TTC549 (cell line): ENCODE results near the gene SSBP3.

Source experiments
- FAIRE-seq: peaks from 2 replicates; lab custom pipeline; 2012; peaks lifted over from hg19 to GRCh38; lab: Jason Lieb, UNC

SSBP3 gene

DNA sequence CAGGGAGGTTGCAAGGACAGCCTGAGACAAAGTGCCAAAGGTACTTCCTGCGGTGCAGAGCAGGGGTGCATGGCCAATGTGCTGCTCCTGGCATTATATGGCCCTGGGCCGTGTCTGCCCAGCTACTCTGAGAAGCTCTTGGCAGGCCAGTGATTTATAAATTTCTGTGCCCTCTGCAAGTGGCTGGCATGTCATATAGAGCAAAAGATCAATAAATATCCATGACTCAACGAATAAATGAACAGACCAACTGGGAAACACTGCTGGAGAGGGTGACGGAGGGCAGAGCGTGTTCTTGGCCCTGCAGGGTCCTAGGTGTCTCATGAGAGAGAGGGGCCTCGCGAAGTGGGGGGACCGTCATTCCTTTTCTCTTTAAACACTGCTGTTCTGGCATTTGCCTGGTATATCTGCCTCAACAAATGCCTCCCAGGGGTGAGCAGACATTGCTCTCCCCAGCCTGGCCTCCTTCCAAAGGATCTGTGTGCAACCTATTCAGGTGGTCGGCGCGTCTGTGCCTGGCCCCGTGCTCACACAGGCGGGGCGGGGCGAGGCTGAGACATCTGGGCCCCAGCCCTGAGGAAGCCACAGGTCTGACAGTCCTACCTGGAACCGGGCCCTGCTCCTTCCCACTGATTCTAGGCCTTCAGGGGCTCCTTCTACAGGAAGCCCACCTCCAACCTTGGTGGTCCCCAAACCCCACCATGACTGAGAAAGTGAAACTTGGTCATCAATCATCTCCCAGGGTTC is 123.9 kb downstream of the SSBP3 start:
- FAIRE-seq = no peak

DNA sequence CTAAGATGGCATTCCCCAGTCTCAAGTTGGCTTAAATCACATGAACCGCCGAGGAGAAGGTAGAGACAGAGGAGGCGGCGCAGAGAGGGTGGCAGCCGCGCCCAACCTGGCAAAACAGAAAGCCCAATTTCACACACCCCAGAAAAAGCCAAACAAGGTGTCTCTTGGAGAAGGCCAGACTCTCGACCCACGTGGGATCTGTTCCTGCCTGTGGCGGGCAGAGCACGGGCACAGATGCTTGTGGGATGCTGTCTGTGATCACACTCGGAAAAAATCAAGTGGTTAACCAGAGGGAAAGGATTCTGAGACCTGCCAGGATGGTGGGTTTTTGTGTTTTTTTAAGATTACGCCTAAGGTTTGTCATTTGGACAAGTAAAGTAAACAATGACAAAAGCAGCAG is 125.5 kb downstream of the SSBP3 start:
- no peak for FAIRE-seq

DNA sequence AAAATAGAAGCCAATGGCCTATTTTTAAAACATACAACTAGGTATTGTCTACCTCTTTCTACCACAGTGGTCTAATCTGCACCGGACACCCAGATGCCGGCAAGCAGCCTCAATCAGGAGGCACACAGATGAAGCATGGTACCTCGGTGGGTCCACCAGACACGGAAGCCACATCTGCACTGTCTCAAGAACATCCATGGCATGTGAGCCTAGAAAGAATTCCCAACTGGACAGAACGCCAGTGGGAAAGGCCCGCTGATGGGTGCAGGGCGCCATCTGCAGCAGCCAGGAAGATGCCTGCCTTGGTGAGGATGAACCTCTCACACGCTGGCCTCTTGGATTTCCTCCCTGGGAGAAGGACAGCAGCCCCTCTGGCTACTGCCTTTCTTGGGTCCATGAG is 126.7 kb downstream of the SSBP3 start:
- FAIRE-seq = no peak

DNA sequence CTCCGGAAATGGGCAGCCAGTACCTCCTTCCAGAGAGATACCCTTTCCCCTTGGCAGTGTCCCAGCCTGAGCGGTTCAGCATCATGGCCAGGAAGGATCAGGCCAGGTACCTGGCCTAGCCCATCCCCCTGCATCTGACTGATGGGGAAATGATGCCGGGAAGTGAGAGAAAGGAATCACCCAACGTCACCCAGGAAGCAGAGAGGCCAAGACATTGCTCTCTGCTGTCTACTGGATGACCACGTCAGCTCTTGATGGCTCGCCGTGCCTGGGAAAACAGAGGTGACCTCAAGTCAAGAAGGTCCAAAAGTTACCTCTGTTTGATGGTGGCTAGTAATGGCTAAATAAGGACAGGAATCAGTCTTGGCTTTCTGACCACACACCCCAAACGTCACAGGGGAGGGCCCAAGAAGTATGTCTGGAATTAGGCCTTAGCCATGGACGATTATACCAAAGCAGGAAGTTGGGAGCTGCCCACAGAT is 127.2 kb downstream of the SSBP3 start:
- FAIRE-seq = no peak

DNA sequence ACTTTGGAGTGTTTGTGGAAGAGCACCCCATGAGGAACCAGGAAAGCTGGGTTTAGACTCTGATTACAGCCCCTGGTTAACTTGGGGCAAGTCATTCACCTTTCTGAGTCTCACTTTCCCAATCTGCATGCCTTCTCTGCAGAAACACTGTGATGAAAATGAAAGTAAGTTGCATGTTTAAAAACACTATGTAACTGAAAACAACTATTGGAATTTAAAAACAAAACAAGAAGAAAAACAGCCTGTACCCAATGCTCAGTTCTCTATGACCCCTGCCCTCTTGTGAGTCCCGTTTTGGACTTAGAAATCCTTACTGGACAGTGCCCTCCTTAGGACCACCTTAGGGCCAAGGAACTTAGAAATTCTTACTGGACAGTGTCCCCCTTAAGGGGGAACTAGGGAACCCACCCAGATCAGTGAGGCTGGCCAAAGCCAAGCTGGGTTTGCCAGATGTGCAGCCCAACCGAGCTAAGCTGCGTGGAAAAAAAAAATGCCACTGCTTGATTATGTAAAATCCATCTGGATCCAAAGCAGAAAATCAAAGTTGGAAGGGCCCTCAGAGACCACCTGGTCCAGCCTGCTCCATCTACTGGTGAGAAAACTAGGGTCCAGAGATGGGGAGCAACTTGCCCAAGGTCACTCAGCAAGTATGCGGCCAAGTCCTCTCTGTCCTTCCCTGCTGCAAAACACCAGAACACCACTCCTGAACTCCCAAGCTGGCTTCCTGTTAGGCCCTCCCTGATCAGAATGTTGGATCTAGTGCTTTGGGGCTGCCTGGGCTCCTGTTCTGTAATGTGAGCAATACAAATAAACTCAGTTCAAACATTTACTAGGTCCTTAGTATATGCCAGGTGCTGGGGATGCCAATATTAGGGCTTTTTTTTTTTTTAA is 128.5 kb downstream of the SSBP3 start:
- no peak for FAIRE-seq

DNA sequence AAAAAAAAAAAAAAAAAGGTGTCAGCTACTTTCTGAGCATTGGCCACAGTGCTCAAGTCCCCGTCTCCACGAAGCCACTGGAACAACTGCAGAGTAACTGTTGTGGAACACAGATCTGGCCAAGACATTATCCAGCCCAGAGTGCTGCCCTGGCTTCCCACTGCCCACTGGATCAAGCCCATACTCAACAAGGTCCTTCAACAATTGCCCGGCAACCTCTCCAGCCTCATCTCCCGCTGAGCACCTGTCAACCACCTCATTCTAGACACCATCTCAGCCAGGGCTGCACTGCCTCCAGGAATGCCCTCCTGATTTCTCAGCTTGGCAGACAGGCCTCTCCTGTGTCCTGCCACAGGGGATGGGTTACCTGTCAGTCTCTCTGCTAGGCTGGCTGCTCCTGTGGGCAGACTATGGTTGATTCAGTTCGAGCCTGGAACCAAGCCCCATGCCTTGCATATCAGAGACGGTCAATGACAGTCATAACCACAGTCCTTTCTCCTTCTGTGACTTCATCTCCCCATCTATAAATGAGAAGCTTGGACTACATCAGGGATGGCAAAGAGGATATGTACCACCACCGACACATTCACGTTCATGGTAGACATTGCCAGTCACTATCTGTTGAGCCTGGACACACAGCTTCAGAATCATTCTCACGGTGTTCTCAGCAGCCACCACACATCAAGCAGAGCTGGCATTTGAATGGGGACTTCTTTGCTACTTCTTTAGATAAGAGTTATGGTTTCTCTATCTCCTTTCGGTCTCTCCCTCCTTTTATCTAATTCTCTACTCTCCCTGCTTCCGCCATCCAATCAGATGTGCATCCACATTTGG is 129.4 kb downstream of the SSBP3 start:
- no peak for FAIRE-seq

DNA sequence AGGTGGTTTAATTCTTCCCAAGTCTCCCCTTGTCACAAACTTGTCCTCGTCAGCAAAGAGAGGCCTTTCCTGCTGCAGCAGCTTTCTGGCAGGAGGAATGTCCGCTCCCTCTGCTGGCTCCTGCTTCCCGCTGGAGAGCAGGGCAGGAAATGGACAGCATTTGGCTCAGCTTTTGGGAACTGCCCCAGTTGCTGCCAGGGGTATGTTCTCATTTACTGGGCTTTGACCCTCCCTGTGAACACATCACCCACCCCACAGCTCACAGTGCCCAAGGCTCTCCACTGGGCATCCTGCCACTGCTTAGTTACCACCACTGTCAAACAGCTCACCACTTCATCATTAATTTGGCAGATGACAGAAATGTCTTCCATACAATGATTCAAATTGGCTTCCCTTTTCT is 130.8 kb downstream of the SSBP3 start:
- FAIRE-seq = no peak

DNA sequence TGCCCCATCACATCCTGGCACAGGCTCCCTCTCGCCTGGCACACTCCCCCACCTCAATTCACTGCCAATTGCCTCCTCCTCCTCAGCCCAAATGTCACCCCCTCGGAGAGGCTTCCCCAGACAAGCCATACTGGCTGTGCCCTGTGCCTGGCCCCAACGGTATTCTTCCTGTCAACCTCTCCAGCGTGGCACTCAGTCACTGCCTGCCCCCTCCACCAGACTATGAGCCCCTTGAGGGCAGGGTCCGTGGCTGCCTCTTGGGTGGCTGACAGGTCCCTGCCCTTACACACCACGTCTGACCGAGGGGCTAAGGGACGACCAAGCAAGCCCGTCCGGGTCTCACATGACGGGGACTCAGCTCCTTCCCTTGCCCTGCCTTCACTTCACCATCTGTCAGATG is 131.3 kb downstream of the SSBP3 start:
- no peak for FAIRE-seq

DNA sequence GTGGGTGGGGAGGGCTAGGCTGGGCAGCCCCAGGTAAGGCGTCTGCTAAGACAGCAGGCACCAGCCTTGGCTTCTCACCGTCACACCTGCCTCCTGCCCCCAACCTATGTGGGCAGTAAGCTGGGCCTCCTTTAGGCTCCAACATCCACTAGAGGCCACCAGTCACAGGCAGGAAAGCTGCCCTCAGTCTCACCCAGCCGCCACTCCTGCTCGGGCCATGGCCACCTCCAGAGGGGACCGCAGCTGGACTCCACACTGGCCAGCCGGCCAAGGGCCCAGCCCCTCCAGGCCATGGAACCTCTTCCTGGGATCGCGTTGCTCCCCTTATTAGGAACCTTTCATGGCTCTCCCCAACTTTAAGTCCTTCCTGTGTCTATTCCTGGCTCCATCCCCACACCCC is 131.7 kb downstream of the SSBP3 start:
- no peak for FAIRE-seq

DNA sequence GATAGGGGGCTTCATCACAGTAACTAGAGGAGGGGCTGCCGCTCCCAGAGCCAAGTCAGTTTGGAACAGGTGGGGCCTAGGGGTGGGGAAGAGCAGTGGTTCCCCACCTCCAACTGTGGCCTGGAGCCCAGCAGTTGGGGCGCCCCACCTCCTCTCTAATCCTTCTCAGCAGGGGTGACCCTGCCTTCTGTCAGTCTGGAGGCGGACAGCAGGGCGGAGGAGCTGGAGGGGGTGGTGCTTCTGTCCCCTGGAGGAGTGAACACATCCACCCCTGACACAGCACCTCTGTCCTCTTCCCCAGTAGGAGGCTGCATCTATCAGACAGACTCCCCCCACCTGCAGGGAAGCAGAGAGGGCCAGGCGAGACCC is 132.4 kb downstream of the SSBP3 start:
- no peak for FAIRE-seq

DNA sequence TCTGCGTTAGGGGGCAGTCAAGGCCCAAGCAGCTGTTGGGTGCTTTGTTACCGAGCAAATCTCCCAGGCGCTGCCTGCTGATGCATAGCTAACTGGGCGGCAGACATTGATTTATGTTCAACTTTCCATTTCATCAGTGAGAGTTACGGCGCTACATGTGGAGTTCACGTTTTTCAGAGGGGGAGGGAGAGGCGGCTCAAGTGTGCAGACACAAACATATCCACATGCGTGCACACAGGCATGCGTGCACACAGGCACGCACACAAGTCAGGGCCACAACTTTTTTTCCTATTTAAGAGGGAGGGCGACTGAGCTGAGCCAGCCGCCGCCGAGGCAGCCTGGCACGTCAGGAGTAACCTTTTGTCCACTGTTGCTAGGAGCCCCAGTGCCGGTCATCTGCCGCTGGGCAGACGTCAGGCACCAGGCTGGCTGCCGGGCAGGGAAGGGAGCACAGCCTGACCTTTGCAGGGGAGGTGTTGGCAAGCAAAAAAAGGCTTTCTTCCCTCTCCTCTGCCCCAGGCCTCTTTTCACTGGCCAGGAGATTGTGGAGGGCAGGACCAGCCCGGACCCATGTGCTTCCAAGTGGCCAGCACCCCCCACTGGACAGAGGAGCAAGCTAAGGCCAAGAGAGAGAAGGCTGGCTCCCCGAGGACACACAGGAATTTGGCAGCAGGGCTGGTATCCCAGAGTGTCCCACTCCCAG is 133.0 kb downstream of the SSBP3 start:
- no peak for FAIRE-seq

DNA sequence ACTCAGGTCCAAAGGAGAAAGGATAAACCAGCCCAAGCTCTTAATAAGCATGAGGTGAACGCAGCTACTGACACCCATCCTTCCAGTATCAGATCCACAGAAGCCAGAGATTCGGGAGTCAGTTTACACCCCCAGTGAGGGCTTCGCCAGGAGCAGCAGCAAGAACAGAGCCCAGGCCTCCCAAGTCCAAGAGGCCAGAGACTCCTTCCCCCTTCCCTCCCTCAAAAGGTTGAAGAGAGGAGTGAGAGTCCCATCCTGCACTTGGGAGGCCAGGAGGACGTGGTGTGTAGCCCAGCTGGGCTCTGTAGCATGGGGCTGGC is 133.5 kb downstream of the SSBP3 start:
- FAIRE-seq = no peak

DNA sequence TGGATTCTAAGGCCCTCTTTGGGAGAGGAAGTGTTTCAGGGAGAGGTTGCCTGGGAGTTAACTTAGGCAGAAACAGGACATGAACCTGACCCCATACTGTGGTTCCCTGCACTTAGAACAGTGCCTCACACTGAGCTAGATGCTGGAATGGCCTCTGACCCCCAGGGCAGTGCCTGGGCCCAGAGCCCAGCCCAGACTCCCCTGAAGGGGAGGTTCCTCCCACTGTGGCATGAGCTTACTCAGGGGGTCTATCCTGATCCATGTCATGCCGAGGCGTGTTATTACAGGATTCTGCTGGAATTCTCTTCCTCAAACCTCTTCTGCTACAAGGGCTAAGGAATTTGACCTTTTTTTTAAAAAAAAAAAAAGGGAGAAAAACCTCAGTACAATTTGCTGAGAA is 134.1 kb downstream of the SSBP3 start:
- FAIRE-seq = no peak

DNA sequence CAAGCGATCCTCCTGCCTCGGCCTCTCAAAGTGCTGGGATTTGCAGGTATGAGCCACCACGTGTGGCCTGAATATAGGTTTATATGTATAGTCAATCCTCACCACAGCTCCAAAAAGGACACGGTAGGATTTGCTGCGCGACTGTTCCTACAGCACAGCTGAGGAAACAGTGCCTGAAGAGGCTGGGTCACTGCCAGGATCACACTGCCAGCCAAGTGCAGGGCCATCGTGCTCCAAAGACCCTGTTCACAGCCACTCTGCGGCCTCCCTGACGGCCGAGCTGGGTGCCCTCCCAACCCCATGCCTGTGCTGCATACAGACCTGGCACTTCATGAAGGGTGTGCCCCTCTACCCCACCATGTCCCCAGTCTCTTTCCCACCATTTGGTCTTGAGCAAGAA is 134.9 kb downstream of the SSBP3 start:
- FAIRE-seq = no peak

DNA sequence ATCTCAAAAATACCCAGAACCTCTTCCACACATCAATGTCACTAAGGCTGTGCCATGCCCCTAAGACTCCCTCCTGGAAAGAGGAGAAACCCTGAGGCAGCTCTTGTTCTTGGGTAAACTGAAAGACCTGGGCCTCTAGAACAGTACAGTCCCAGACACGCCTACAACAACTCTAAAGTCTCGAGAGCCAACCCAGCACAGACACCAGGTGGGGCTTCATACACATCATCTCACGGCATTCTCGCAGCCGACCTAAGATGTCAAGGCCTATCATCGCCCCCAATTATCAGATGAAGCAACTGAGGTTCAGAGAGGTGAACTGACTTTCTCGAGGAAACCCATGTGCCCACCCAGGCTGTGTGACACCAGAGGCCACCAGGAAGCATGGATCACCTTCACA is 135.7 kb downstream of the SSBP3 start:
- FAIRE-seq = no peak

DNA sequence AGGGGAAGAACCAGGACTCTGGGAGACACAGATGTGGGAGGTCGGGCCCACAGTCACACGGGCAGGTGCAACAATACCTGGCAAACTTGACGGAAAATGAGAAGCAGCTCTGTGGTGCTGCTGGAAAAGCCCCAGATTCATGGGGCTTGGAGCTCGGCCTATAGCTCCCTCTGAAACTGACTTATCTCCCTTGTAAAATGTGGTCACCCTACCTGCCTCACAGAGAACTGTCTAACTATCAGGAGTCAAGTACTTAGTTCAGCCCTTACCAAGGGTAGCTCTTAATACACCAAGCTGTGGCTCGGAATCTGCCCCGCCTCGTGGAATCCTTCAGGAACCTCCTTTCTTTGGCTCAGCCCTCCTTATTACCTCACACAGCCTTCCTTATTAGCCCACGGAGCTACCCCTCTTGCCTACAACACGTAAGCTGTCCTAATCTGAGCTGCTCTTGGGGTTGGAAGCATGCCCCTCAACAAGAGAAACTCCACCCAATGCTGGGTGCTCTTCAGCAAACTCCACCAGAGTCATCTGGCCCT is 137.4 kb downstream of the SSBP3 start:
- no peak for FAIRE-seq

DNA sequence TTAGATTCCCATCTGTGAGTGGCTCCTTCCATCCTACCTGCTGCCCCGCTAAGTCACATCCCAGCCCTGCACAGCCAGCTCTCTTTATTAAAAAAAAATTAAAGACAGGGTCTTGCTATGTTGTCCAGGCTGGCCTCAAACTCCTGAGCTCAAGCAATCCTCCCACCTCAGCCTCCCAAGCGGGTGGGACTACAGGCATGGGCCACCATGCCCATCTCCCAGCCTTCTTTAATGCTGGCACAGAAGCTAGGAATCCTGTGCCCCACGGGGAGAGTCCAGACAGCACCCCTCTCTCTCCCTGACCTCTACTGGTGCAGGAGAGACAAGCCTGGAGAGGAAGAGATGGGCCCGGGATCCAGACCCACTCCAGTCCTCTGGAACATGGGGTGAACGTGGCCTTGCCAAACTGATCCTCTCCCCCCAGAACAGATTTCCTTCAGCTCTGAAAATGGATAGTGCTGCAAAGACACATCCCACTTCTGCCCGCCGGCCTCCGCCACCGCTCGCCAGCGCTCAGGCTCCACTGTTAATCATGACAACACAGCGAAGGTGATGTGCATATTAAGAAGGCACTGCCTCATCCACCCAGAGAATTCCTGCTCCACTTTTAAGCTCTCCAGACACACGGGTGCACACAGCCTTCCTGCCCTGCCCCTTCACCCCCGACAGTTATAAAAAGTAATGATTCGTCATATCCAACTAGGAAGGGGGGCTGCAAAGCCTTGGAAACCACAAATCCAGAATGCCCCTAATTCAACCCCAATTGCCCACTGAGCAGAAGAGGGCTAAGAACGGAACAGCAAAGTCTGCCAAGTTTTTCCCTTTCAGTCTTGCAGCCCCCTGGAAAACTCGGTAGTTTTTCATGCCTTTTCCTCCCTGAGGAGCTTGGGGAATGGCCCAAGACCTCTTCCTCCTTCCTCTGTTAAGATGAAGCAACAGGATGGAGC is 138.1 kb downstream of the SSBP3 start:
- FAIRE-seq = no peak

DNA sequence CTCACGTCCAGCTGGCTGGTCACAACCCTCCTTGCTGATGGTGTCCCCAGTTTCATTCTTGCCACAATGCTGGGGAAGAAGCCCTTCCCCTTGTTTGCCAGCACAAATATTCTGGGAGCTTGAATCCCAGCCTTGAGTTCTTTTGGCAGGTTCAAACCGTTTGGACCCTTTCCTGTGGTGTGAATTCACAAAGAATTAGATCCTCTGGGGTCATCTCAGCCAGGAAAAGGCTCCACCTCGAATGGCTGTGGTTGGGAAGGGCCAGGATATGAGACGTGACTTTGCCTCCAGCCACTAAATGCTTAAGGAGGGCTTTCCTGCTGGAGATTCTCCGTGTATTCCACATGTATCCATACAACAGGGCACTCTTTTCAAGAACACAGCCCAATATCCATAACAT is 139.3 kb downstream of the SSBP3 start:
- FAIRE-seq = no peak

DNA sequence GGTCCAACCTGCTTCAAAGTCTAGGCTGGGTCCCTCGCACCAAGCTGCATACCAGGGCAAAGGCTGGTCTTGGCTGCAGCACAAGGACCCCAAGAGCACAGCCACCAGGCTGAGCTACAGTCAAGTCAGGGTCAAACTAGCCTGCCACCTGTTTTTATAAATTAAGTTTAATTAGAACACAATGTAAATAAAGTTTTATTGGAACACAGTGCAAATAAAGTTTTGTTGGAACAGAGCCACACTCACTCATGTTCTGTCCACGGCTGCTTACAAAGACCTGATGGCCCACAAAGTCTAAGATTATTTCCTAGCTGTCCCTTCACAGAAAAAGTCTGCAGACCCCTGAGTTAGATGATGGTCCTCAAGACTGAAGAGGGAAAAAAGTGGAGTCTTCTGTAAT is 140.0 kb downstream of the SSBP3 start:
- FAIRE-seq = no peak

DNA sequence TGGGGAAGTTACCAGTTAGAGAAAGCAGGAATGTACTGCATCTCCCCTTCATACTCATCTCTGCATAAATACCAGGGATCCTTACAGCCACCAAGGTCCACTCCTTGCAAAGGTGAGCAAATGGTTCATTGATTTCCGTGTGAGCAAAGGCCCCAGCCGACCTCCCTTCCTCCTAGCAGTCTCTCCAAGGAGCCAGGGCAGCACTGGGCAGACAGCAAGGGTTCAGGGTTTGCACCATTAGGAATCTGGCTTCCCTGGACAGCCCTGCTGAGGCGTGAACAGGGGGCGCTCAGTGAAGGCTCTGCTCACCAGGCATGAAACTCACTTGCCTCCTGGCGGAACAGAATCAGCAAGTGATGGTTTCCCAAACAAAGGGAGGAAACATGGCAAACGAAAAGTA is 140.5 kb downstream of the SSBP3 start:
- no peak for FAIRE-seq

DNA sequence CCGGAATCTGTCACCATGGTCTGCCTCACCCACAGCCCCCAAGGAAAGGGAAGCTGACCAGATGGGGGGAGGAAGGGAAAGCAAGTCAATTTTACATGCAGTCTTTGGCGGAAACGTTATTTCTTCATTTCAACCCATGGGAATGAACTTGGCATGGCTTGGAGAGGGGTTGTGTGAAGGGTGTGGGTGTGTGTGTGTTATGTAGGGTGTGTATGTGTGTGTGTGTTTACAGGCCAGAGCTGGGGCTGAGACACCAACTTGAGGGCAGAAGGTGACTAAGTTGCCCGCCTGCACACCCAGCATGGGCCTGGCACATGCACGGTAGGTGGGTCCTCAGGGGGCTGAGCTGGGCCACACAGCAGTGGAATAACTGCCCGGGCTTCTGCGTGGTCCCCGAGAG is 141.1 kb downstream of the SSBP3 start:
- FAIRE-seq = no peak
